HL-60 (cell line): ENCODE measurements around the gene CYP1A2.

ENCODE experiments used
- DNase-seq, 2 experiments: peaks; one replicate each; pipeline ENCODE4 v3.0.0-alpha.2; 2010 to 2020; ENCODE audit warnings: low read depth in 1 of 2, low spot score in 1 of 2
- H3K27ac ChIP-seq: fragments of 250-450 bp; sonication (Bioruptor Pico); replicated peaks from 2 replicates; pipeline ENCODE4 v1.5.1; 2020; ENCODE audit warnings: mild to moderate bottlenecking, moderate library complexity
- H3K27me3 ChIP-seq: fragments of 250-450 bp; sonication (Bioruptor Pico); 2 replicates; pipeline ENCODE4 v1.5.1; 2021; ENCODE audit warnings: mild to moderate bottlenecking, moderate library complexity; ENCODE audit not compliant: insufficient read depth, poor library complexity, severe bottlenecking
- H3K4me3 ChIP-seq: replicated peaks from 2 replicates; pipeline ENCODE4 v1.5.1; 2011; ENCODE audit warnings: mild to moderate bottlenecking, control low read depth, low read length; ENCODE audit not compliant: insufficient read depth
- GABPA ChIP-seq: IDR thresholded peaks from 2 replicates; pipeline ENCODE4 v1.6.1; 2012; ENCODE audit warnings: low read depth
- POLR2AphosphoS5 ChIP-seq: IDR thresholded peaks from 2 replicates; pipeline ENCODE4 v1.6.1; 2012; ENCODE audit warnings: low read depth
- SPI1 ChIP-seq: IDR thresholded peaks from 2 replicates; pipeline ENCODE4 v1.6.1; 2012; ENCODE audit warnings: low read depth, mild to moderate bottlenecking, borderline replicate concordance
- TF ChIP-seq, protein P1 (sequence below): IDR thresholded peaks from 2 replicates; pipeline ENCODE4 v1.6.1; 2012; ENCODE audit warnings: low read depth; ENCODE audit not compliant: insufficient replicate concordance
- TF ChIP-seq, protein P2 (sequence below): IDR thresholded peaks from one replicate; pipeline ENCODE4 v1.5.1; 2011; ENCODE audit warnings: low read length, control low read depth, inconsistent platforms; ENCODE audit not compliant: insufficient read depth

The CYP1A2 gene

DNA sequence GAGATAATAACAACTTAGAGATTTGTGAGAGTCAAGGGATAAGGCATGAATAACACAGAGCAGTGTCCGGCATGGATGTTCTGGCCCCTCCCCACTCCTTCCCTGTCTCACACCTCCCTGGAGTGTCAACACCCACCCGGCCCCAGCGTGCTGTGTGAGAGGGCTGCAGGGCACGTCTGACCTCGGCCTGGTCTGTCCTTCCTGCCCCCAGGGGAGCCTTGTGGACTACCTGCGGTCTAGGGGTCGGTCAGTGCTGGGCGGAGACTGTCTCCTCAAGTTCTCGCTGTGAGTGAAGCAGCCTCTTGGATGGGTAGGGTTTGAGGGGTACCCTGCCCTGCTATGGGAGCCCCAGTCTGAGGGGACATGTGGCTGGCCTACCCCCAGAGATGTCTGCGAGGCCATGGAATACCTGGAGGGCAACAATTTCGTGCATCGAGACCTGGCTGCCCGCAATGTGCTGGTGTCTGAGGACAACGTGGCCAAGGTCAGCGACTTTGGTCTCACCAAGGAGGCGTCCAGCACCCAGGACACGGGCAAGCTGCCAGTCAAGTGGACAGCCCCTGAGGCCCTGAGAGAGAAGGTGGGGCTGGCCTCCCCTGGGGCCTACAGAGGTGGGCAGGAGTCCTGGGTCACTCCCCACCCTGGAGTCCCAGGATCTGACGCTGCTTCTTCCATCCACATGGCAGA is 52.8 kb downstream of the CYP1A2 start:
- no peak for DNase-seq
- H3K4me3 ChIP-seq = no peak overlapping the region
- H3K27me3 ChIP-seq = no peaks in the 10 kb centered on the region
- TF ChIP-seq, protein P1, sequence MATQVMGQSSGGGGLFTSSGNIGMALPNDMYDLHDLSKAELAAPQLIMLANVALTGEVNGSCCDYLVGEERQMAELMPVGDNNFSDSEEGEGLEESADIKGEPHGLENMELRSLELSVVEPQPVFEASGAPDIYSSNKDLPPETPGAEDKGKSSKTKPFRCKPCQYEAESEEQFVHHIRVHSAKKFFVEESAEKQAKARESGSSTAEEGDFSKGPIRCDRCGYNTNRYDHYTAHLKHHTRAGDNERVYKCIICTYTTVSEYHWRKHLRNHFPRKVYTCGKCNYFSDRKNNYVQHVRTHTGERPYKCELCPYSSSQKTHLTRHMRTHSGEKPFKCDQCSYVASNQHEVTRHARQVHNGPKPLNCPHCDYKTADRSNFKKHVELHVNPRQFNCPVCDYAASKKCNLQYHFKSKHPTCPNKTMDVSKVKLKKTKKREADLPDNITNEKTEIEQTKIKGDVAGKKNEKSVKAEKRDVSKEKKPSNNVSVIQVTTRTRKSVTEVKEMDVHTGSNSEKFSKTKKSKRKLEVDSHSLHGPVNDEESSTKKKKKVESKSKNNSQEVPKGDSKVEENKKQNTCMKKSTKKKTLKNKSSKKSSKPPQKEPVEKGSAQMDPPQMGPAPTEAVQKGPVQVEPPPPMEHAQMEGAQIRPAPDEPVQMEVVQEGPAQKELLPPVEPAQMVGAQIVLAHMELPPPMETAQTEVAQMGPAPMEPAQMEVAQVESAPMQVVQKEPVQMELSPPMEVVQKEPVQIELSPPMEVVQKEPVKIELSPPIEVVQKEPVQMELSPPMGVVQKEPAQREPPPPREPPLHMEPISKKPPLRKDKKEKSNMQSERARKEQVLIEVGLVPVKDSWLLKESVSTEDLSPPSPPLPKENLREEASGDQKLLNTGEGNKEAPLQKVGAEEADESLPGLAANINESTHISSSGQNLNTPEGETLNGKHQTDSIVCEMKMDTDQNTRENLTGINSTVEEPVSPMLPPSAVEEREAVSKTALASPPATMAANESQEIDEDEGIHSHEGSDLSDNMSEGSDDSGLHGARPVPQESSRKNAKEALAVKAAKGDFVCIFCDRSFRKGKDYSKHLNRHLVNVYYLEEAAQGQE = no peak
- TF ChIP-seq, protein P2, sequence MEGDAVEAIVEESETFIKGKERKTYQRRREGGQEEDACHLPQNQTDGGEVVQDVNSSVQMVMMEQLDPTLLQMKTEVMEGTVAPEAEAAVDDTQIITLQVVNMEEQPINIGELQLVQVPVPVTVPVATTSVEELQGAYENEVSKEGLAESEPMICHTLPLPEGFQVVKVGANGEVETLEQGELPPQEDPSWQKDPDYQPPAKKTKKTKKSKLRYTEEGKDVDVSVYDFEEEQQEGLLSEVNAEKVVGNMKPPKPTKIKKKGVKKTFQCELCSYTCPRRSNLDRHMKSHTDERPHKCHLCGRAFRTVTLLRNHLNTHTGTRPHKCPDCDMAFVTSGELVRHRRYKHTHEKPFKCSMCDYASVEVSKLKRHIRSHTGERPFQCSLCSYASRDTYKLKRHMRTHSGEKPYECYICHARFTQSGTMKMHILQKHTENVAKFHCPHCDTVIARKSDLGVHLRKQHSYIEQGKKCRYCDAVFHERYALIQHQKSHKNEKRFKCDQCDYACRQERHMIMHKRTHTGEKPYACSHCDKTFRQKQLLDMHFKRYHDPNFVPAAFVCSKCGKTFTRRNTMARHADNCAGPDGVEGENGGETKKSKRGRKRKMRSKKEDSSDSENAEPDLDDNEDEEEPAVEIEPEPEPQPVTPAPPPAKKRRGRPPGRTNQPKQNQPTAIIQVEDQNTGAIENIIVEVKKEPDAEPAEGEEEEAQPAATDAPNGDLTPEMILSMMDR = no peak
- TF ChIP-seq SPI1 (no peak), GABPA (no peak), POLR2AphosphoS5 (no peak; the same call in 1 of the 2 replicates)
- peak overlapping the region; percentile 63 for H3K27ac ChIP-seq

DNA sequence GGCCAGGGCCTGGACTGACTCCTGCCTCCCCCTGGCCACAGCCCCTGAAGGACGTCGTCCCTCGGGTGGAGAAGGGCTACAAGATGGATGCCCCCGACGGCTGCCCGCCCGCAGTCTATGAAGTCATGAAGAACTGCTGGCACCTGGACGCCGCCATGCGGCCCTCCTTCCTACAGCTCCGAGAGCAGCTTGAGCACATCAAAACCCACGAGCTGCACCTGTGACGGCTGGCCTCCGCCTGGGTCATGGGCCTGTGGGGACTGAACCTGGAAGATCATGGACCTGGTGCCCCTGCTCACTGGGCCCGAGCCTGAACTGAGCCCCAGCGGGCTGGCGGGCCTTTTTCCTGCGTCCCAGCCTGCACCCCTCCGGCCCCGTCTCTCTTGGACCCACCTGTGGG is 53.6 kb downstream of the CYP1A2 start:
- Histone ChIP-seq H3K27me3 (no peaks in the 10 kb centered on the region), H3K4me3 (no peak overlapping the region), H3K27ac (no peak overlapping the region)
- no peak for DNase-seq
- TF ChIP-seq, protein P2 = no peak
- TF ChIP-seq POLR2AphosphoS5 (no peak), GABPA (no peak)

DNA sequence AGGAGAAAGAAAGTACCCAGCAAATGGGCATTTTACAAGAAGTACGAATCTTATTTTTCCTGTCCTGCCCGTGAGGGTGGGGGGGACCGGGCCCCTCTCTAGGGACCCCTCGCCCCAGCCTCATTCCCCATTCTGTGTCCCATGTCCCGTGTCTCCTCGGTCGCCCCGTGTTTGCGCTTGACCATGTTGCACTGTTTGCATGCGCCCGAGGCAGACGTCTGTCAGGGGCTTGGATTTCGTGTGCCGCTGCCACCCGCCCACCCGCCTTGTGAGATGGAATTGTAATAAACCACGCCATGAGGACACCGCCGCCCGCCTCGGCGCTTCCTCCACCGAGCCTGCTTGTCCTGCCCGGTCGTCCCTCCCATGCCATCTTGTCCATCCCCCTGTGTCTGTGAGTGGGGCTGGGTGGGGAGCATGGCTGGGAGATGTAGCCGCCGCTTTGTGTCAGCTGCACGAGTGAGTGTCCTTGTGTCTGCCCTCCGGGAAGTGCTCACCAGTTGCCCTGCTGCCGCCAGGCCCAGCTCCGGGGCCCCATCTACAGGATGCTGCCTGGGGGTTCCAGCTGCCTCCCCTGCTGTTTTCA is 54.3 kb downstream of the CYP1A2 start:
- no peak for DNase-seq

More for the DNA sequence above, 54.3 kb downstream of the CYP1A2 start:
- Histone ChIP-seq H3K27ac (no peak overlapping the region), H3K4me3 (no peak overlapping the region), H3K27me3 (no peaks in the 10 kb centered on the region)
- TF ChIP-seq, protein P2 = no peak
- TF ChIP-seq, protein P1 = no peak
- no peak; the same call in 1 of the 2 replicates for TF ChIP-seq POLR2AphosphoS5
- no peak for TF ChIP-seq SPI1
- TF ChIP-seq GABPA = no peak
